ENCODE results near the gene TAS2R30.
A peak's percentile ranks its signal among the peaks of the same experiment; 100 is the strongest.

GRCh38 chr12:11171969-11172675, 37.7 kb upstream of the TAS2R30 start:
- TF ChIP-seq CTCF (IDR thresholded peaks at IDR 0.05; ENCODE audit: low read depth, low read length, missing input control), result no peak
- TF ChIP-seq YY1 (IDR thresholded peaks at IDR 0.05), result no peak
- TF ChIP-seq TAF1 (conservative IDR thresholded peaks at IDR 0.05), result no peak
- TF ChIP-seq MAX (IDR thresholded peaks at IDR 0.05), result no peak
- TF ChIP-seq REST (IDR thresholded peaks at IDR 0.05), result no peak
- TF ChIP-seq ATF3 (IDR thresholded peaks at IDR 0.05), result no peak
- TF ChIP-seq RXRA (IDR thresholded peaks at IDR 0.05), result no peak
- no peak for TF ChIP-seq ZBTB33 (IDR thresholded peaks at IDR 0.05)
- peak in 1 of 2 donors; percentile 8 for TF ChIP-seq JUND (IDR thresholded peaks at IDR 0.05)
